WTC11 (cell line): ENCODE measurements around the gene USP20.

Source experiments
- NR2C2 ChIP-seq: sonication (generic); formaldehyde crosslinking; IDR thresholded peaks from 2 replicates; pipeline ENCODE4 v1.8.0; 2022; ENCODE audit warnings: mild to moderate bottlenecking, missing genetic modification reagents
- SP1 ChIP-seq: sonication (generic); formaldehyde crosslinking; conservative IDR thresholded peaks from 2 replicates; pipeline ENCODE4 v1.8.1; 2022; ENCODE audit warnings: missing genetic modification reagents
- ZNF121 ChIP-seq: sonication (generic); formaldehyde crosslinking; IDR thresholded peaks from 2 replicates; pipeline ENCODE4 v1.8.0; 2023; ENCODE audit warnings: missing genetic modification reagents
- ZNF138 ChIP-seq: sonication (generic); formaldehyde crosslinking; conservative IDR thresholded peaks from 2 replicates; pipeline ENCODE4 v1.8.1; 2022; ENCODE audit warnings: mild to moderate bottlenecking, moderate library complexity, missing genetic modification reagents
- TF ChIP-seq, protein P1 (sequence below): fragments of 200-600 bp; IDR thresholded peaks from 2 replicates; pipeline ENCODE4 v1.8.0; 2022; ENCODE audit warnings: antibody characterized with exemption
- TF ChIP-seq, protein P2 (sequence below): sonication (generic); formaldehyde crosslinking; IDR thresholded peaks from 2 replicates; pipeline ENCODE4 v1.8.0; 2022; ENCODE audit warnings: missing genetic modification reagents
- TF ChIP-seq, protein P3 (sequence below): sonication (generic); formaldehyde crosslinking; IDR thresholded peaks from 2 replicates; pipeline ENCODE4 v1.8.1; 2023; ENCODE audit warnings: mild to moderate bottlenecking, missing genetic modification reagents, moderate library complexity
- TF ChIP-seq, protein P4 (sequence below): sonication (generic); formaldehyde crosslinking; IDR thresholded peaks from 2 replicates; pipeline ENCODE4 v1.8.0; 2022; ENCODE audit warnings: mild to moderate bottlenecking, missing genetic modification reagents

DNA sequence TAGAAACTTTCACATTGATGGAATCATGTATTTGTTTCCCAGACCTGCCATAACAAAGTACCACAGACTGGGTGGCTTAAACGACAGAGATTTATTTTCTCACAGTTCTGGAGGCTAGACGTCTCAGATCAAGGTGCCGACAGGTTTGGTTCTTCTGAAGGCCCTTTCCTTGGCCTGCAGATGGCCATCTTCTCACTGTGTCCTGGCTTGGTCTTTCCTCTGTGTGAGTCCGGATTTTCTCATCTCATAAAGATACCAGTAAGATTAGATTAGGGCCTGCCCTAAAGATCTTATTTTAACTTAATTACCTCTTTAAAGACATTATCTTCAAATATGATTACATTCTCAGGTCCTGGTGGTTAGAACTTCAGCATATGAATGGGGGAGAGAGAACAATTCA lies 5.8 kb downstream of the USP20 start:
- TF ChIP-seq, protein P1, sequence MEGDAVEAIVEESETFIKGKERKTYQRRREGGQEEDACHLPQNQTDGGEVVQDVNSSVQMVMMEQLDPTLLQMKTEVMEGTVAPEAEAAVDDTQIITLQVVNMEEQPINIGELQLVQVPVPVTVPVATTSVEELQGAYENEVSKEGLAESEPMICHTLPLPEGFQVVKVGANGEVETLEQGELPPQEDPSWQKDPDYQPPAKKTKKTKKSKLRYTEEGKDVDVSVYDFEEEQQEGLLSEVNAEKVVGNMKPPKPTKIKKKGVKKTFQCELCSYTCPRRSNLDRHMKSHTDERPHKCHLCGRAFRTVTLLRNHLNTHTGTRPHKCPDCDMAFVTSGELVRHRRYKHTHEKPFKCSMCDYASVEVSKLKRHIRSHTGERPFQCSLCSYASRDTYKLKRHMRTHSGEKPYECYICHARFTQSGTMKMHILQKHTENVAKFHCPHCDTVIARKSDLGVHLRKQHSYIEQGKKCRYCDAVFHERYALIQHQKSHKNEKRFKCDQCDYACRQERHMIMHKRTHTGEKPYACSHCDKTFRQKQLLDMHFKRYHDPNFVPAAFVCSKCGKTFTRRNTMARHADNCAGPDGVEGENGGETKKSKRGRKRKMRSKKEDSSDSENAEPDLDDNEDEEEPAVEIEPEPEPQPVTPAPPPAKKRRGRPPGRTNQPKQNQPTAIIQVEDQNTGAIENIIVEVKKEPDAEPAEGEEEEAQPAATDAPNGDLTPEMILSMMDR: no peak
- TF ChIP-seq, protein P2, sequence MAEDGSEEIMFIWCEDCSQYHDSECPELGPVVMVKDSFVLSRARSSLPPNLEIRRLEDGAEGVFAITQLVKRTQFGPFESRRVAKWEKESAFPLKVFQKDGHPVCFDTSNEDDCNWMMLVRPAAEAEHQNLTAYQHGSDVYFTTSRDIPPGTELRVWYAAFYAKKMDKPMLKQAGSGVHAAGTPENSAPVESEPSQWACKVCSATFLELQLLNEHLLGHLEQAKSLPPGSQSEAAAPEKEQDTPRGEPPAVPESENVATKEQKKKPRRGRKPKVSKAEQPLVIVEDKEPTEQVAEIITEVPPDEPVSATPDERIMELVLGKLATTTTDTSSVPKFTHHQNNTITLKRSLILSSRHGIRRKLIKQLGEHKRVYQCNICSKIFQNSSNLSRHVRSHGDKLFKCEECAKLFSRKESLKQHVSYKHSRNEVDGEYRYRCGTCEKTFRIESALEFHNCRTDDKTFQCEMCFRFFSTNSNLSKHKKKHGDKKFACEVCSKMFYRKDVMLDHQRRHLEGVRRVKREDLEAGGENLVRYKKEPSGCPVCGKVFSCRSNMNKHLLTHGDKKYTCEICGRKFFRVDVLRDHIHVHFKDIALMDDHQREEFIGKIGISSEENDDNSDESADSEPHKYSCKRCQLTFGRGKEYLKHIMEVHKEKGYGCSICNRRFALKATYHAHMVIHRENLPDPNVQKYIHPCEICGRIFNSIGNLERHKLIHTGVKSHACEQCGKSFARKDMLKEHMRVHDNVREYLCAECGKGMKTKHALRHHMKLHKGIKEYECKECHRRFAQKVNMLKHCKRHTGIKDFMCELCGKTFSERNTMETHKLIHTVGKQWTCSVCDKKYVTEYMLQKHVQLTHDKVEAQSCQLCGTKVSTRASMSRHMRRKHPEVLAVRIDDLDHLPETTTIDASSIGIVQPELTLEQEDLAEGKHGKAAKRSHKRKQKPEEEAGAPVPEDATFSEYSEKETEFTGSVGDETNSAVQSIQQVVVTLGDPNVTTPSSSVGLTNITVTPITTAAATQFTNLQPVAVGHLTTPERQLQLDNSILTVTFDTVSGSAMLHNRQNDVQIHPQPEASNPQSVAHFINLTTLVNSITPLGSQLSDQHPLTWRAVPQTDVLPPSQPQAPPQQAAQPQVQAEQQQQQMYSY (CRISPR knock-in tag): no peak
- TF ChIP-seq, protein P3, sequence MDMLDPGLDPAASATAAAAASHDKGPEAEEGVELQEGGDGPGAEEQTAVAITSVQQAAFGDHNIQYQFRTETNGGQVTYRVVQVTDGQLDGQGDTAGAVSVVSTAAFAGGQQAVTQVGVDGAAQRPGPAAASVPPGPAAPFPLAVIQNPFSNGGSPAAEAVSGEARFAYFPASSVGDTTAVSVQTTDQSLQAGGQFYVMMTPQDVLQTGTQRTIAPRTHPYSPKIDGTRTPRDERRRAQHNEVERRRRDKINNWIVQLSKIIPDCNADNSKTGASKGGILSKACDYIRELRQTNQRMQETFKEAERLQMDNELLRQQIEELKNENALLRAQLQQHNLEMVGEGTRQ (CRISPR knock-in tag): no peak
- TF ChIP-seq NR2C2 (no peak), ZNF138 (CRISPR knock-in tag) (no peak), SP1 (CRISPR knock-in tag) (no peak), ZNF121 (CRISPR knock-in tag) (no peak)
- TF ChIP-seq, protein P4, sequence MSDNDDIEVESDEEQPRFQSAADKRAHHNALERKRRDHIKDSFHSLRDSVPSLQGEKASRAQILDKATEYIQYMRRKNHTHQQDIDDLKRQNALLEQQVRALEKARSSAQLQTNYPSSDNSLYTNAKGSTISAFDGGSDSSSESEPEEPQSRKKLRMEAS (CRISPR knock-in tag): no peak
